Stimulated activated CD8-positive, alpha-beta memory T cell treated with anti-CD3 and anti-CD28 coated beads, Interleukin-4, amount 100 ng/mL, for 24 hours (primary cell): ENCODE results near the gene MIA2.
A peak's percentile ranks its signal among the peaks of the same experiment; 100 is the strongest.

Experiments used
- DNase-seq: peaks from one replicate; pipeline ENCODE4 v3.0.0-alpha.2; 2020; ENCODE audit warnings: low read depth

The MIA2 gene

GRCh38 chr14:39383741-39384140, 150.0 kb downstream of the MIA2 start:
- no peak for DNase-seq

GRCh38 chr14:39384177-39384576, 150.5 kb downstream of the MIA2 start:
- no peak for DNase-seq

DNA sequence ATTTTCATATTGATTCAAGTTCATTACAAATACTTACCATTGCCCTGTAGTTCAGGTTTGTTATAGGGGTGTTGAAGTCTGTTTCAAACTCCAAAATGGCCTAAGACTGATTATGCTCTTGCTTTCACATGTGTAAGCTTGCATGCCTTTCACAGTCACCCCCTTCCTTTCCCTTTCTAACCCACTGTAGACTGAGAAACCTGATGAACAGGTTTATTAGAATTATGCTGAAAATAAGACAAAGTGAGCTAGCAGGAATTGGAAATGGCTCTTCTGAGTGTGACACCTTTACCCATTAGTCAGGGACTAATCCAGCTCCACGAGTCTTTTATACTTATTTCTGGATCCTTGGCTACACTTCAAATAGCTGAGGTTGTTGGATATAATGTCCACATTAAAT, 159.6 kb downstream of the MIA2 start:
- no peak for DNase-seq

DNA sequence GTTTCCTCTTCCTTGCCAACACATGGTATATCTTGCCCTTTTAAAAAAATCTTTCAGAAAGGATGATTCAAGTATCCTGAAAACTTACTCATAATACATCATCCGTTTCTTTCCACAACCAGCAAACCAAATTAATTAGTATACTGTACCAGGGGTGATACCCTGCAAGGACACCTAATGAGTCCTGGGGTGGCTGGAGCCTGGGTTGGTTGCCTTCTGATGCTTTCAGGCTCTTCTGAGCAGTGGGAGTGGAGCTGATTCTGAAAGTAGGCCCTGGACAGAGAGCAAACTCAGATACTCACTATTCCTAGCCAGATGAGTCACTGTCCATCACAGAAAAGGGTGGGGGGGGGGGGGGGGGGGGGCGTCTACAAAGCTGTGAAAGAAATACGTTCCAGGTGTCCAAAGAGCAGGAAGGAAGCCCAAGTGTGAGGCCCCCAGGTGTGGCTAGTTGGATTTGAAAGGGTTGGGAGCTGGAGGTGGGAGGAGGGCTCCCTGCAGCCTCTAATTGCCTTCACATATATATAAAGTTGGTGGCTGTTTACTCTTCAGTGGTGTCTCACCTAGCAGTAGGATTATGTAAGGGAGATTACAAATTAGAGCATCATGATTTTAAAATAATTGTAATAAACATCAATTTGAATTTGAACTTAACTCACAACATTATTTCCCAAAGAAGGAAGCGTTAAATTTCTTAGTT, 162.0 kb downstream of the MIA2 start:
- no peak for DNase-seq

DNA sequence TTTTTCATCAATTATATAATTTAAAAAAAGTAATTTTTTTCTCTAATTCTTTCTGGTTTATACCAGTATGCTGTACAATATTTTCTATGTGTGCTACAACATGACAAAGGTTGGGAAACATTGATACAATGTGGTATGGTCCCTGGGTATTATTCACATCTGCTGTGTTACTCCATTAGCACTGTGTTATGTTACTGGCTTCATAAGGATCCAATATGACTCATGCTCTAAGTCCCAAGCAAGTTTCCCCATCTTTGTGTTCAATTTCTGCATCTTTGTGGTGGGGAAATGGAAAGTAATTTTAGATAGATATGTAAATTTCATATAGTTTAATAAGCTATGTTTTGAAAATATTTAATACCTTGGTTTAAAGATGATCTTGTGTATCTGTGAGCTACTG, 162.7 kb downstream of the MIA2 start:
- DNase-seq: no peak

DNA sequence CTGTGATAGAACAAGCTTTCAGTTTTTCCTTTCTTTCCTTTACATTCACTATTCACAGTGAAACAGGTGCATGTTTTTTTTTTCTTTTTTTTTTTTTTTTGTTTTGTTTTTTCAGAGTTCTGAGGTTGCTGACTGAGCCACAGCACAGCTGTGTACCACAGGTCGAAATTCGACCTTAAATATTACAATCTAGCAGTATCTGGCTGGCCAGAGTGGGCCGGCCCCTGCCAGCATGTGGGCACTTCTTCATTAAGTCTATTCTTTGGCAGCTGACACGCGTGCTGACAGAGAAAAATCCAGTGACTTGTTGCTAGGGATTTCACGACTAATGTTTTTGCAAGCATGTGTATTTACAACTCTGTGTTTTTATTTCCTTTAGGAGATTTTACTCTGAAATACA, 164.7 kb downstream of the MIA2 start:
- no peak for DNase-seq

DNA sequence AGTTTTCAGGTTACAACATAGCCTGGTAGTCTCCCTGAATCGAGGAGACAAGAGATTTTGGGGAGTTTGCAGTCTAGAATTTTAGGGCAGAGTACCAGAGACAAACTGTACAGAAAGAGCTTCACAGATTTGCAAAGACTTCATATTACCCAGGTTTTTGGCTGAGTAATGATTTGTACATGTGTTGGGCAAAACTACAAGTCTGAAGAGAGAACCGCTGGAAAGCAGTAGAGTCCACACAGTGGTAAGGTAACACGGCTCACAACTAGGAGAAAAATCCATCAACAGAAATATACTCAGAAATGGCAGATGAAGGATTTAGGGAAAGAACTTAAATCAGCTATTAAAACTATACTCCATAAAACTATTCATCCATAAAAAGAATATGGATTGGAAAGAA, 172.8 kb downstream of the MIA2 start:
- no peak for DNase-seq

GRCh38 chr14:39416072-39416471, 182.4 kb downstream of the MIA2 start:
- DNase-seq: no peak

DNA sequence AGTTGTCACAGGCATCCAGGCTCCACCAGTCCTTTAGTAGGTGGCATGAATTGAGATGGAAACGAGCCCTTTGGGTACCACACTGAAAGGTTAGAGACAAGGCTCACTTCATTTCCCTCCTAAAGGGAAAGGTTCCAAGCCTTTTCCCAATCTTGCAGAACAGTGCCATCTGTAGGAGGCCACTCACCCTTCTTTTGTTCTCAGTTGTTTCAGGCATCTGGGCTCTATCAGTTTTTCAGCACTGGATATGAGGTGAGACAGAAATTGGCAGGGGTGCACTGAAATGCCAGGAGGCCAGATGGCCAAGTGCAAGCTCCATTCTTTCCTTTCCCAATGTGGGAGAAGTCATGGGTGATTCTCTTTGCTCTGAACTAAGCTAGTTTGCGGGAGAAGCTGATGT, 183.3 kb downstream of the MIA2 start:
- DNase-seq: no peak

DNA sequence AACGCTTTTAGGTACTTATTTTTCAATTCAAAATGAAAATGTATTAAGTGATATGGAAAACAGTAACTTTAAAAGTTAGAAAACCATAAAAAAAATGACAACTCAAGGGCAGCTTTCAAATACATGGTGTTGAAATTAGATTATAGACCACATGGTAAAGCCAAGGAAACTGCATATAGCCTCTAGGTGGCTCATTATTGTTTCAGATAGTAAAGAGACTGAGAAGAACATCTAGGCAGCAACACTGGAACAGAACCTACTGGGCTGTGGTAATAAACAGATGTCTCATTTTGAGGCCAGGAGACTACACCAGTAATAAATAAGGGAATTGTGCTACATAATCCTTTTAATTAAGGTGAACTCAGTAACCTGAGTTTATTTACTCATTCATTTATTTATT, 185.6 kb downstream of the MIA2 start:
- no peak for DNase-seq

GRCh38 chr14:39422243-39422642, 188.5 kb downstream of the MIA2 start:
- no peak for DNase-seq

DNA sequence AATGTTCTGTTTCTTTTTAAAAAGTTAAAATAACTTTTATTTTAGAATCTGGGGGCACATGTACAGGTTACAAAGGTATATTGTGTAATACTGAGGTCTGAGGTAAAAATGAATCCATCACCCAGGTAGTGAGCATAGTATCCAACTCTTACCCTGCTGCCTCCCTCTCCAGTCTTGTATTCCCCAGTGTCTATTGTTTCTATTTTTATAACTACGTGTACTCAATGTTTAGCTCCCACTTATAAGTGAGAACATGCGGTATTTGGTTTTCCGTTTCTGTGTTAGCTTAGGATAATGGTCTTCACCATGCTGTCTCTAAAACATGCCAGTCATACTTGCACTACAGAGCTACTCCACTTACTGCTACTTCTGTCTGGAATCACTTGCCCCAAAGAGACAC, 190.1 kb downstream of the MIA2 start:
- DNase-seq: no peak

GRCh38 chr14:39425947-39426346, 192.2 kb downstream of the MIA2 start:
- no peak for DNase-seq

DNA sequence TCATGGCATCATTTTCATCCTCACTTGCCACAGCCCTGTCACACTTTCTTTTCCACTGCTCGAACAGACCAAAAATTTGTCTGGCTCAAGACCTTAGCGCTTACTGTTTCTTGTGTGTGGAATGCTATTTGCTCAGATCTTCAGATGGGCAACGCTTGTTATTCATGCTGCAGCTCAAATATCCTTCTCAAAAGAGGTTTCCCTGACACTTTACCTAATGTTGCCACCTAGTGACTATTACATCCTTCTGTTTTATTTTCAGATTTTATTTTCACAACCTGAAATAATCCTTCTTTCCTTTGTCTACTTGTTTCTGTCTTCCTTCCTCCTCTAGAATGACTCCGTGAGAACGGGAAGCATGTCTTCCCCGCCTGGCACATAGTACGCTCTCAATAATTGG, 192.9 kb downstream of the MIA2 start:
- no peak for DNase-seq

DNA sequence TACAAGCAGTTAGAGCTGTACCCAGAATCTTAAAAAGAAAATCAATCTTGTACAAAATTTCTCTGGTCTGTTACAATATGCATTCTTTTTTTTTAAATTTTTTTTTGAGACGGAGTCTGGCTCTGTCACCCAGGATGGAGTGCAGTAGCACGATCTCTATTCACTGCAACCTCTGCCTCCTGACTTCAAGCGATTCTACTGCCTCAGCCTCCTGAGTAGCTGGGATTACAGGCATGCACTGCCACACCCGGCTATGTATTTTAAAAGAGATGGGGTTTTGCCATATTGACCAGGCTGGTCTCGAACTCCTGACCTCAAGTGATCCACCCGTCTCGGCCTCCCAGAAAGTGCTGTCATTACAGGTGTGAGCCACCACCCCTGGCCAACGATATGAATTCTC, 194.4 kb downstream of the MIA2 start:
- DNase-seq: no peak

DNA sequence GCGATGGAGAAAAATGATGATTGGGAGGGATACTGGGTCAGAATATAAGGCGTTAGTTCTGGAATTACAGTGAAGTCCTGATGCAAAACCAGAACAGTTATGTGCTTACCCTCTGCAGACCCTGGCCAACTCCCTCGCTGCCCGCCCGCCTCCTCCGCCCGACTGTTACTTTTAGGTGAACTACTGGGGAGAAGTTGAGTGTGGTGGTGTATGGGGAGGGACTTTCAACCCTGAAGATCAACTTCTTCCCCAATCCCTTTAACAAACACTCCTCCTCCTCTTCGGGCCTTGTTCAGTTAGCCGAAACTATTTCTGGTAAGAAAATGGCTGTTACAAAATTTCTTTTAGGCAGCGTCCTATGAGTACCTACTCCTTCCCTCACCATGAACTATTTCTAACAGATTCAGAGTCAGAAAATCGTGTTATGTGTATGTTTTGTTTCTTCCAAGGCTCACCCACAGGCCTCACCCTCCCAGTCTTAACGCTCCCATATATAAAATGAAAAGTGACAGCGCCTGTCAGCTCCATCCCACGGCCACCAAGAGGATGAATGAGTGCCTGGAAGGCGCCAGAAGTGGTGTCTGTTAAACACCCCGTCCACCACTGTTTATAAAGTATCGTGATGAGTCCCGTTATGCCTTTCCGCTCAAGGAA, 197.2 kb downstream of the MIA2 start:
- DNase-seq: no peak

- peak; percentile 21 for DNase-seq
Observed at GRCh38 chr14:39431416-39432178, 197.9 kb downstream of the MIA2 start.

DNA sequence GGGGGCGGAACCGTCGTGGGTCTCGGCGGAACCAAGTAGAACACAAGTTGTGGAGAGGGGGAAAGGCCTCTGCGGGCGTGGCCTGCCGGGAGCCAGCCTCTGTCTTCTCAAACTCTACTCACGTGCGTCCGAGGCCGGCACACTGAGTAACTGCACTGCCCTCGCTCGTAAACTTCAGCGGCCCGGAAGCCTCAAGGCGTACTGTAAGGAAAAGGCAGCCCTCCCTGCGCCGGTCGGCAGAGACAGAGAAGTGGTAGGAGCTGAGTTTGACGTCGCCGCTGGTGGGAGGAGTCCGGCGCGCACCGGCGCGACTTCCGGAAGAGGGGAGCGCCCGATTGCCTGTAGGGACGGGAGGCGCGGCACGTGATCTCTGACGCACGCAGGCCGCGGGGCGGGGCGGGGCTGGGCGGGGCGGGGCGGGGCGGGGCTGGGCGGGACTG, 198.5 kb downstream of the MIA2 start, which contains the start of gene FBXO33:
Gene FBXO33 (minus strand): TSS at position 255 of the 440 bp plus-strand sequence. CDS start 271 bp downstream, outside the sequence.
- DNase-seq: peak; percentile 92

DNA sequence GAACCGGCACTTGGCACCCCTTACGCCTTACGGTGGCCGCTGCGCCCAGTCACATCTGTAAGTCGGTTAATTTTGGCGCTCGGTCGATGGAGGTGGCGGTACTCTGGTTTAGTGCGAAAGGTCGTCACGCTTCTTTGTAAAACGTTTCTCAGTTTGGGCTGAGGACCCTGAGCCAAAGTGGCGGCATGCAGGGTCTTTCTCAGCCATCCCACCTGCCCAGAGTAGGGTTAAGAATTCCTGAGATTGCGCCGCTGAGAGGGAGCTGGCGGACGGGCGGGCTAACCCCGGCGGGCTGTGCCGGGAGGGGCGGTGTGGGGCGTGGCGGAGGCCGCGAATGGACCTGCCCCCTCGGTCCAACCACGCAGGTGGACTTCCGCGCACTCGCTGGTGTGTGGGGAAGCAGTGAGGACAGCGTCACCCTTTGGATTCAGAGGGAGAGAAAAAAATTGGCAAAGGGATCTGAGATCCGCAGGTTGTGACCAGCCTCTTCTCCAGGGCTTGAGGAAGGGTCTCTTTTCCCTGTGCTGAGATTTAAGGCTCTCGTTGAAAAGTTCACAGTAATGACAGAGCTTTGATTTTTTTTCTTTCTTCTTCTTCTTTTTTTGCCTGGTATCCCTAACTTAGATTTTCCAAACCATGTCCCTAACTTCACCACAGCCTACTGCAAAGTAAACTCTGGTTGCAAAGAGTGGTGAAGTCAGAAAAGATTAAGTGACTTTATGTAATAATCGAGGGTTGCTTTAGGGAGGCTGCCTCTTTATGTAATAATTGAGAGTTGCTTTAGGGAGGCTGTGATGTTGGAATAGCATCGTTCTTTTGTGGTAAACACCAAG, 199.1 kb downstream of the MIA2 start:
- DNase-seq: peak; percentile 61

DNA sequence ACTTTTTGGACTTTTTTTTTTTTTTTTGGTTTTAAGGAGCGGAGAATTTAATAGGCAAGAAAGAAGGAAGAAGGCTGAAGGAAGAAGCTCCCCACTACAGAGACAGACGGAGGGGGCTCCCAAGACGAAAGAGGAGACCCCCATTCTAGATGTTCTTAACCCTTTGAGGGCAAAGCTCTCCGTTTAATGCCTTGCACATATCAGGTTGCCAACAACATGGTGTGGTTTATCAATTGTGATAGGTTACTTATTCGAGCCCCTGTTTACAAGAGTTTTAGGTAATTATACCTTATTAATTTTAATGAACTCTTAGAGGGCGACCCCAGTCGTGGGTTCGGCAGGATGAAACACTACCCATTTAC, 199.7 kb downstream of the MIA2 start:
- DNase-seq: no peak

DNA sequence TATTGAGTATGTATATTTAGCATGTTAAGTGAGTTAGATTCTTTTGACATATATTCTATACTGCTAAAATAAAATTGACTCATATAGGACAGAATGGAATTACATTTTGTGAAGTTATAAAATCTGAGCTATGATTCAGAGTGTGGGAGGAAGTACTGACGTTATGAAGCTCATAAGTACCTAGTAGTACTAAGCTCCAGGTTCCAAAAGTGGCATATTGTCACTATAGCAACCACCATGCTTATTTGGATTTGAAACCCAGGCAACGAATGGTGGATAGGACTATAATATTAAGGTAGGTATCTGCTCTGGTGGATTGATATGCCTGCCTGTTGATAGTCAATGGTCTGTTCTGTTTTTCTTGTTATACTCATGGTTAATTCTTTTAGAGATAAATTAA, 200.7 kb downstream of the MIA2 start:
- no peak for DNase-seq

DNA sequence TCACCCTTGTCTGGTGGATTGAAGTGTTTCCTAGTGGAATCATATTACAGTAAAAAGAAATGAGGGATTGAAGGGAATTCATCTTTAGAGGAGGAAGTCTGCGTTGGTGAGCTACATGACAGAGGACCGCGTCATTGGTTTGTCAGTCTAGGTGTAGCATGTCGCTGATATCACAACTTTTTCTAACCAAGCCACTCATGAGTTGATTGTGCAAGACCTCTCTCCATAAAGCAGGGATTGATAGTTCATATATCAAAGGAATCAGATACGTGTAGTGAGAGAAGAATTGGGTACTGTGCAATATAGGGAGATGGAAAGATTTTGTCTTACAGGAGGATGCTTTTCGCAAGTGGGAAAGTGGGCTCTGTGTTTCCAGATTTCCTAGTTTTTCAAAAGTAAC, 201.5 kb downstream of the MIA2 start:
- DNase-seq: no peak
